Mesenchymal stem cell (in vitro differentiated cells and primary cell): Measurements from ENCODE around the gene TMEM192. TPM values are rescaled to one million over a fixed set of nuclear protein-coding genes. Genes with fewer than 3 reads are reported as not detected.

ENCODE experiments used
- DNase-seq: peaks from one replicate; pipeline ENCODE4 v3.0.0-alpha.2; 2013
- H2AFZ ChIP-seq: one replicate; pipeline ENCODE4 v1.6.1; 2013; ENCODE audit warnings: low read depth, mild to moderate bottlenecking, control low read depth, inconsistent platforms, low read length, moderate library complexity
- H2AK5ac ChIP-seq: 2 replicates; pipeline ENCODE4 v1.6.1; 2013; ENCODE audit warnings: low read length, moderate library complexity, mild to moderate bottlenecking, inconsistent platforms; ENCODE audit not compliant: severe bottlenecking
- H2BK120ac ChIP-seq: one replicate; pipeline ENCODE4 v1.6.1; 2013; ENCODE audit warnings: low read depth, mild to moderate bottlenecking, inconsistent platforms, low read length, moderate library complexity
- H2BK12ac ChIP-seq, 2 experiments: one replicate each; pipeline ENCODE4 v1.6.1; 2013; ENCODE audit warnings: inconsistent platforms in 2 of 2, low read length in 2 of 2, mild to moderate bottlenecking in 2 of 2, moderate library complexity in 2 of 2, control low read depth in 1 of 2
- H2BK15ac ChIP-seq: one replicate; pipeline ENCODE4 v1.6.1; 2013; ENCODE audit warnings: mild to moderate bottlenecking, low read depth, inconsistent platforms; ENCODE audit not compliant: poor library complexity, severe bottlenecking
- H2BK5ac ChIP-seq: 2 replicates; pipeline ENCODE4 v1.6.1; 2013; ENCODE audit warnings: low read depth, mild to moderate bottlenecking, low read length, control low read depth, inconsistent platforms; ENCODE audit not compliant: poor library complexity, severe bottlenecking
- H3K14ac ChIP-seq, 2 experiments: one replicate each; pipeline ENCODE4 v1.6.1; 2013; ENCODE audit warnings: inconsistent platforms in 2 of 2, low read length in 2 of 2, control low read depth in 1 of 2, mild to moderate bottlenecking in 1 of 2, moderate library complexity in 1 of 2
- H3K18ac ChIP-seq, 2 experiments: one replicate each; pipeline ENCODE4 v1.6.1; 2013; ENCODE audit warnings: inconsistent platforms in 2 of 2, low read length in 2 of 2, control low read depth in 1 of 2, low read depth in 1 of 2, mild to moderate bottlenecking in 1 of 2
- H3K23ac ChIP-seq, 2 experiments: one replicate each; pipeline ENCODE4 v1.6.1; 2013; ENCODE audit warnings: inconsistent platforms in 2 of 2, low read length in 2 of 2, mild to moderate bottlenecking in 2 of 2, moderate library complexity in 2 of 2, control low read depth in 1 of 2
- H3K27ac ChIP-seq: 2 replicates; pipeline ENCODE4 v1.5.1; 2013; ENCODE audit warnings: mild to moderate bottlenecking, moderate library complexity, low read length, control low read depth, inconsistent platforms; ENCODE audit not compliant: poor library complexity, severe bottlenecking
- H3K27me3 ChIP-seq, 2 experiments: 2 replicates each; pipeline versions ENCODE4 v1.6.1 to v1.7.0; 2013; ENCODE audit warnings: low read length in 2 of 2, mild to moderate bottlenecking in 2 of 2, moderate library complexity in 2 of 2, control low read depth in 1 of 2, inconsistent platforms in 1 of 2; ENCODE audit not compliant: control insufficient read depth in 1 of 2, insufficient read depth in 1 of 2
- H3K36me3 ChIP-seq, 2 experiments: 2 replicates each; pipeline versions ENCODE4 v1.6.1 to v1.7.0; 2013; ENCODE audit warnings: low read length in 2 of 2, control low read depth in 1 of 2, inconsistent platforms in 1 of 2, low read depth in 1 of 2, mild to moderate bottlenecking in 1 of 2; ENCODE audit not compliant: insufficient read depth in 2 of 2, control insufficient read depth in 1 of 2
- H3K4ac ChIP-seq, 2 experiments: one replicate each; pipeline ENCODE4 v1.6.1; 2013; ENCODE audit warnings: inconsistent platforms in 2 of 2, low read length in 2 of 2, mild to moderate bottlenecking in 2 of 2, moderate library complexity in 2 of 2, control low read depth in 1 of 2, low read depth in 1 of 2
- H3K4me1 ChIP-seq: 2 replicates; pipeline ENCODE4 v1.6.1; 2013; ENCODE audit warnings: low read depth, low read length, control low read depth; ENCODE audit not compliant: control insufficient read depth, insufficient read depth
- H3K4me2 ChIP-seq: 2 replicates; pipeline ENCODE4 v1.6.1; 2013; ENCODE audit warnings: low read length, mild to moderate bottlenecking, inconsistent platforms; ENCODE audit not compliant: poor library complexity, severe bottlenecking
- H3K4me3 ChIP-seq, 2 experiments: 2 replicates each; pipeline versions ENCODE4 v1.5.1 to v1.7.0; 2013; ENCODE audit warnings: low read length in 2 of 2, mild to moderate bottlenecking in 2 of 2, control low read depth in 1 of 2, low read depth in 1 of 2; ENCODE audit not compliant: insufficient read depth in 1 of 2
- H3K79me1 ChIP-seq: replicated peaks from 2 replicates; pipeline ENCODE4 v1.6.1; 2013; ENCODE audit warnings: mild to moderate bottlenecking, control low read depth, low read length, inconsistent platforms; ENCODE audit not compliant: poor library complexity, severe bottlenecking
- H3K9ac ChIP-seq: 2 replicates; pipeline ENCODE4 v1.7.0; 2013; ENCODE audit warnings: mild to moderate bottlenecking, low read length, moderate library complexity
- H3K9me3 ChIP-seq: 2 replicates; pipeline ENCODE4 v1.7.0; 2013; ENCODE audit warnings: mild to moderate bottlenecking, low read length; ENCODE audit not compliant: control insufficient read depth
- H4K8ac ChIP-seq: one replicate; pipeline ENCODE4 v1.6.1; 2013; ENCODE audit warnings: inconsistent platforms, mild to moderate bottlenecking, low read length, moderate library complexity
- H4K91ac ChIP-seq: one replicate; pipeline ENCODE4 v1.6.1; 2013; ENCODE audit warnings: mild to moderate bottlenecking, low read length, inconsistent platforms
- WGBS: methylation state at CpG from one replicate; pipeline ENCODE4 v1.1.7; 2013; ENCODE audit warnings: mixed read lengths; 5-methylcytosine and 5-hydroxymethylcytosine counted together
- polyA plus RNA-seq, 2 experiments: library from polyadenylated mRNA; stranded (reverse); fragments of 200-250 nt; gene quantifications; one replicate each; pipeline ENCODE4 v1.2.3, GENCODE V29; 2013

Gene TMEM192
- polyA plus RNA-seq (2013, experiment 1 of 2): 22.3 TPM
- polyA plus RNA-seq (2013, experiment 2 of 2): 24.4 TPM

DNA sequence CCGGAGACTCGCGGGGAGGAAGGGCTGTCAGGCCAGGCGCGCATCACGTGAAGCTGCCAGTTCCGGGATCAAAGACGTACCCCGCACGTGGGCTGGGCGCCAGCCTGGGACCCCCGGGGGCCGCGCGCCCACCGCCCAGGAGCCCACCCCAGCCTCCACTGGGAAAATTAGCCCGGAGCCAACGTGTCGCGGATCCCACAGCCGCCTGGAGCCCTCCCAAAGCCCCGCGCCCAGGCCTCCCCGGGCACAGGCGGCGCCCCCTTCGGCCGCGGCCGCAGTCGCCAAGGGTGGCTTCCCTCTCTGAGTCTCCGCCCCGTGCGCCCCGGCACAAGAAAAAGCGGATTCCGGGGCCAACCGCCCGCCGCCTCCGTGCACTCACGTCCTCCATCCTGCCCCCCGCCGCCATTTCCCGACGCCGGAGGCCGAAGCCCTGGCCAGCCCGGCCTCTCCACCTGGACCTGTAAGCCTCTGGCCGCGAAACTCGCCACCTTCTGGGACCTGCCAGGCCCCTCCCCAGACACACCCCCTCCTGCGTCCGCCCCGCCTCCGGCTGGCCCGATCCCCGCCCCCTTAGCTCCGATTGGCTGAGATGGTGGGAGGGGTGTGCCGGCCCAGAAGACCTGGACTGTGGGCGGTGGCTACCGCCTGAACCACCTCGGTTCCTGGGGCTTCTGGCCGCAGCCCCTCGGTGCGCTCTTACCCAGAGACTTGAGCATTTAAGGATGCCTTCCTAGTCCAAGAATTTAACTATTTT is at the start of gene TMEM192:
Gene TMEM192, minus strand, starts transcription at position 493 of the 754 bp plus-strand sequence. Its CDS starts 87 bp downstream, at position 406.
- Histone ChIP-seq H3K79me1 (peaks cover 12% of the 10 kb centered on the region), H2BK12ac (peak within 1 kb of the TSS in 1 of 2 experiments; percentile 66), H3K4me1 (peaks cover 3% of the 10 kb centered on the region), H2BK5ac (peak within 1 kb of the TSS; percentile 86), H3K27me3 (no peaks in the 10 kb centered on the region), H3K4me2 (peak within 1 kb of the TSS; percentile 97), H2BK120ac (peak within 1 kb of the TSS; percentile 71), H3K27ac (peak within 1 kb of the TSS; percentile 95), H3K14ac (peak within 1 kb of the TSS in 1 of 2 experiments; percentile 96), H4K91ac (peak within 1 kb of the TSS; percentile 62), H2AFZ (peak within 1 kb of the TSS; percentile 96), H3K4ac (peak within 1 kb of the TSS in 1 of 2 experiments; percentile 75), H3K18ac (peak within 1 kb of the TSS; percentile 77 to 95), H3K36me3 (no peaks in the 10 kb centered on the region), H4K8ac (peak within 1 kb of the TSS; percentile 91), H3K9me3 (no peaks in the 10 kb centered on the region), H2AK5ac (no peak within 1 kb of the TSS), H3K4me3 (peak within 1 kb of the TSS; percentile 82 to 91), H2BK15ac (peak within 1 kb of the TSS; percentile 52), H3K9ac (peak within 1 kb of the TSS; percentile 95), H3K23ac (no peak within 1 kb of the TSS)
- WGBS: under 1% methylated on average over 57 of the region's 66 CpGs
- DNase-seq: peak; percentile 94

DNA sequence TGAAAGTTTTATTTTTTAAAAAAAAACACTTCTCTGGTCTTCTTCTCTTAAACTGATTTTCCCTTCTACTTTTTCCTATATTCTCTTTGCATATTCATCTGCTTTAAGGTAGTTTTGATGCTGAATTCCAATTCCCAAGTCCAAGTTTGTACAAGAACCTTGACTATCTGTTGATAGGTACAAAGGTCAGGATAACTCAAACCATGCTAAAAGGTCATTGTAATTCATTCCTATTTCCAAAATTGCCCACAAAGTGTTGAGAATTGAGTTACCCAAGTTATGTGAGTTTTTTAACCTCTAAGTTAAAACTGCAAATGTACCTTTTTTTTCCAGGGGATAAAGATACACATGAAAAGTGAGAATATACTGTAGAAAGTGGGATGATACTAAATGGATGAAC is 46.1 kb upstream of the TMEM192 start:
- no peak overlapping the region for H3K4me3 ChIP-seq
- H3K14ac ChIP-seq: no peak overlapping the region
- no peaks in the 10 kb centered on the region for H3K4me1 ChIP-seq
- H3K23ac ChIP-seq: no peak overlapping the region
- H2AK5ac ChIP-seq: no peak overlapping the region
- H2AFZ ChIP-seq: no peak overlapping the region
- no peaks in the 10 kb centered on the region for H3K79me1 ChIP-seq
- no peak overlapping the region for H2BK120ac ChIP-seq
- peaks cover 9% of the 10 kb centered on the region for H3K9me3 ChIP-seq
- no peak overlapping the region for H3K4me2 ChIP-seq
- no peak overlapping the region for H2BK15ac ChIP-seq
- H3K9ac ChIP-seq: no peak overlapping the region
- DNase-seq: no peak
- H3K36me3 ChIP-seq: no peaks in the 10 kb centered on the region
- no peak overlapping the region for H3K18ac ChIP-seq
- no peak overlapping the region for H4K8ac ChIP-seq
- H3K4ac ChIP-seq: no peak overlapping the region
- H3K27ac ChIP-seq: no peak overlapping the region
- H4K91ac ChIP-seq: no peak overlapping the region
- H3K27me3 ChIP-seq: no peaks in the 10 kb centered on the region
- no peak overlapping the region for H2BK5ac ChIP-seq
- no peak overlapping the region for H2BK12ac ChIP-seq

DNA sequence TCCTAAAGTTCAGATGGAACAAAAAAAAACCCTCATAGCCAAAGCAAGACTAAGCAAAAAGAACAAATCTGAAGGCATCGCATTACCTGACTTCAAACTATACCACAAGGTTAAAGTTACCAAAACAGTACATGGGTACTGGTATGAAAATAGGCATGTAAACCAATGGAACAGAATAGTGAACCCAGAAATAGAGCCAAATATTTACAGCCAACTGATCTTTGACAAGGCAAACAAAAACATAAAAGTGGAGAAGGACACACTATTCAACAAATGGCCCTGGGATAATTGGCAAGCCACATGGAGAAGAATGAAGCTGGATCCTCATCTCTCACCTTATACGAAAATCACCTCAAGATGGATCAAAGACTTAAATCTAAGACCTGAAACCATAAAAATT is 44.2 kb upstream of the TMEM192 start:
- no peak overlapping the region for H2BK12ac ChIP-seq
- H2BK5ac ChIP-seq: no peak overlapping the region
- no peaks in the 10 kb centered on the region for H3K4me1 ChIP-seq
- no peak overlapping the region for H4K8ac ChIP-seq
- no peak overlapping the region for H3K4me2 ChIP-seq
- H2BK15ac ChIP-seq: no peak overlapping the region
- DNase-seq: no peak
- H3K9me3 ChIP-seq: peaks cover 9% of the 10 kb centered on the region
- H3K79me1 ChIP-seq: no peaks in the 10 kb centered on the region
- H3K4ac ChIP-seq: no peak overlapping the region
- 83% methylated on average over 1 of the region's 2 CpGs for WGBS
- H4K91ac ChIP-seq: no peak overlapping the region
- H2AK5ac ChIP-seq: no peak overlapping the region
- H3K36me3 ChIP-seq: no peaks in the 10 kb centered on the region
- H3K18ac ChIP-seq: no peak overlapping the region
- no peaks in the 10 kb centered on the region for H3K27me3 ChIP-seq
- H3K4me3 ChIP-seq: no peak overlapping the region
- H2BK120ac ChIP-seq: no peak overlapping the region
- H3K23ac ChIP-seq: no peak overlapping the region
- no peak overlapping the region for H3K9ac ChIP-seq
- no peak overlapping the region for H3K14ac ChIP-seq
- H2AFZ ChIP-seq: no peak overlapping the region
- H3K27ac ChIP-seq: no peak overlapping the region

DNA sequence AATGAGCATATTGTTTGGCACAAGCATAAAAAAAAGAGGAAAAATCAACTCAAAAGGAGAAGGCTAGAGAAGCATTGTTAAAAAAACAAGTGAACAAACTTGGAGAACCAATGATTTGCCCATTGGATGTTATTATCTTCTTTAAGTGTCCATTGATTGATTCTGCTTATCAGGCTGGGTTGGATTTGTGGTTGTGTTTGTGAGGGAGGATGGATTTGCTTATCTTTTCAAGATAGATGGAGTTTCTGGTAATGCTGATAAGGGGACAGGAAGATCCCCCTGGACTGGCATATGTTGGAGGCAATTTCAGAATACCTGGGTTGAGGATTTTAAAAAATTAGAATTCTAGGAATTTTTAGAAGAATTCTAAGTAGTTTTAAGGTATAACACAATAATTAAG is 41.8 kb upstream of the TMEM192 start:
- Histone ChIP-seq H2BK15ac (no peak overlapping the region), H3K23ac (no peak overlapping the region), H3K27ac (no peak overlapping the region), H4K8ac (no peak overlapping the region), H3K4me1 (no peaks in the 10 kb centered on the region), H3K79me1 (no peaks in the 10 kb centered on the region), H3K18ac (no peak overlapping the region), H2AFZ (no peak overlapping the region), H3K9me3 (peaks cover 9% of the 10 kb centered on the region), H2AK5ac (no peak overlapping the region), H2BK5ac (no peak overlapping the region), H3K14ac (no peak overlapping the region), H3K4me2 (no peak overlapping the region), H4K91ac (no peak overlapping the region), H3K4me3 (no peak overlapping the region), H3K9ac (no peak overlapping the region), H2BK12ac (no peak overlapping the region), H3K36me3 (no peaks in the 10 kb centered on the region), H3K27me3 (no peaks in the 10 kb centered on the region), H3K4ac (no peak overlapping the region), H2BK120ac (no peak overlapping the region)
- no peak for DNase-seq
